ENCODE results near the gene IMMP2L. TPM values are rescaled to one million over a fixed set of nuclear protein-coding genes. Genes with fewer than 3 reads are reported as not detected.
A peak's percentile ranks its signal among the peaks of the same experiment; 100 is the strongest.

IMMP2L gene
- total RNA-seq, 1 donor from 2014 or later = 17.8 TPM

DNA sequence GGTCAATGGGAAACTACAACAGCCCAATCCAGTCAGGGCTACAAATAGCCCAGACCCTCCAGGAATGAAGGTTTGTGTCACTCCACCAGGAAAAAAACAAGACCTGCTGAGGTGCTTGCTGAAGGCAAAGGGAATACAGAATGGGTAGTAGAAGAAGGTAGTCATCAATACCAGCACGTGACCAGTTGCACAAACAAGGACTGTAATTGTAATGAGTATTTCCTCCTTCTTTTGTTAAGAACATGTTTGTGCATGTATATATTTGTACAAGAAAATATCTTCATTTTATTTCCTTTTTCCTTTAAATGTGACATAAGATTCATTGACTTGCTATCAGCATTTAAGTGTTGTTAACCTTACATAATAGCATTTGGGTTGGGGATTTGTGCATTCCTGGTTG lies 229.3 kb downstream of the IMMP2L start:
- no peak overlapping the region for H3K27ac ChIP-seq (replicated peaks)
- no peak for DNase-seq
- no peaks in the 10 kb centered on the region for H3K27me3 ChIP-seq (ENCODE audit: low read depth)
- TF ChIP-seq, protein P1, sequence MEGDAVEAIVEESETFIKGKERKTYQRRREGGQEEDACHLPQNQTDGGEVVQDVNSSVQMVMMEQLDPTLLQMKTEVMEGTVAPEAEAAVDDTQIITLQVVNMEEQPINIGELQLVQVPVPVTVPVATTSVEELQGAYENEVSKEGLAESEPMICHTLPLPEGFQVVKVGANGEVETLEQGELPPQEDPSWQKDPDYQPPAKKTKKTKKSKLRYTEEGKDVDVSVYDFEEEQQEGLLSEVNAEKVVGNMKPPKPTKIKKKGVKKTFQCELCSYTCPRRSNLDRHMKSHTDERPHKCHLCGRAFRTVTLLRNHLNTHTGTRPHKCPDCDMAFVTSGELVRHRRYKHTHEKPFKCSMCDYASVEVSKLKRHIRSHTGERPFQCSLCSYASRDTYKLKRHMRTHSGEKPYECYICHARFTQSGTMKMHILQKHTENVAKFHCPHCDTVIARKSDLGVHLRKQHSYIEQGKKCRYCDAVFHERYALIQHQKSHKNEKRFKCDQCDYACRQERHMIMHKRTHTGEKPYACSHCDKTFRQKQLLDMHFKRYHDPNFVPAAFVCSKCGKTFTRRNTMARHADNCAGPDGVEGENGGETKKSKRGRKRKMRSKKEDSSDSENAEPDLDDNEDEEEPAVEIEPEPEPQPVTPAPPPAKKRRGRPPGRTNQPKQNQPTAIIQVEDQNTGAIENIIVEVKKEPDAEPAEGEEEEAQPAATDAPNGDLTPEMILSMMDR (IDR thresholded peaks at IDR 0.05; ENCODE audit: borderline replicate concordance) = no peak
- peaks cover 23% of the 10 kb centered on the region for H3K9me3 ChIP-seq (replicated peaks)
- intact Hi-C loops (cut with micrococcal nuclease) = no loop called here
- no peaks in the 10 kb centered on the region for H3K36me3 ChIP-seq
- H3K4me3 ChIP-seq = no peak overlapping the region
- no peaks in the 10 kb centered on the region for H3K4me1 ChIP-seq

DNA sequence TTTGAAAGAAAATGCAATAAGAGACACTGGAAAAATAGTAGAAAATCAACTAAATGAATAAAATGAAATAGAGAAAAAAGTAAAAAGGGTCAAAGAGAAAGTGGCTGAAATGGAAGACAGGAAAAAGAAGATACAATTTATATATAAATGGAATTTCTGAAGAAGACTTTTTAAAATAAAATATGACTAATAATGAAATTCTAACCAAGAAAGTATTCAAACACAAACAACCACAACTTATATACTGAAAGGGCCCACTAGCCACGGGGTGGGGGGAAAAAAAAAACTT lies 232.1 kb downstream of the IMMP2L start:
- H3K36me3 ChIP-seq = no peaks in the 10 kb centered on the region
- H3K9me3 ChIP-seq (replicated peaks) = peaks cover 23% of the 10 kb centered on the region
- no peaks in the 10 kb centered on the region for H3K27me3 ChIP-seq (ENCODE audit: low read depth)
- TF ChIP-seq, protein P1 (IDR thresholded peaks at IDR 0.05; ENCODE audit: borderline replicate concordance) = no peak
- no peak overlapping the region for H3K27ac ChIP-seq (replicated peaks)
- H3K4me3 ChIP-seq = no peak overlapping the region
- intact Hi-C loops (cut with micrococcal nuclease) = no loop called here
- no peaks in the 10 kb centered on the region for H3K4me1 ChIP-seq
- DNase-seq = no peak

DNA sequence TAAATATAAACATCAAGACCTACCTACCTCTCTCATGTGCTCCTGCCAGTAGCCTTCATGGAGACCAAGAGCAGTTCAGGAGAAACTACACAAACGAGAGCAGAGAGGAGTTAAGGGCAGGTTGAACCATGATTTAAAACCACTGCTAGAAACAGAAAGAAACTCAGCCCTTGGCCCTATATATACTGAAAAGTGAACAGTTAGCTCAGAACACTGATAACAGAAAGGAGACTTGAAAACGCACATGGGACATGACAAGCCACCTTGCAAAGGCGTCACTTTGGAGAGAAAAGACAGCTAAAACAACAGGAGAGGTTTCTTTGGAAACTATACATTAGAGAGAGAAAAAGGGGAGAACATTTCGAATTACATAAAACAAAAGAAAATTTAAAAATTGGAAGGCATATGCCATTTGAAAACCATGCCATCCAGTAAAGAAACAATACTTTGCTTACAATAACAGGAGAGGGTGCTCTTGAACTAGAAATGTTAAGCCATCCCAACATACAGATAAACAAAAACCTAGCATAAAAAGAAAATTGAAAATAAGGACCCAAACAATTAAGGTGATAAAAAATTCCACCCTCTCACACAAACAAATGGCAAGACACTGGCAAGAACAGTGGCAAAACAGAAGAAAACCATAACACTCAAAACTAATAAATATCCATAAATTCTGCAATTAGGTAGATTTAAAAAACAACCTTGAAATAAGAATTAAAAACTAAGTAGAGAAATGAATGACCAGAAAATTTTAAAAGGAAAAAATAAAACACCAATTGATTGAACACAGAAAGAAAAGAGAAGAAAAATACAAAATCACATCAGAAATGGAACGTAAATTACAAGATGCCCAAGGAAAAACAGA lies 232.7 kb downstream of the IMMP2L start:
- H3K27me3 ChIP-seq (ENCODE audit: low read depth) = no peaks in the 10 kb centered on the region
- peaks cover 23% of the 10 kb centered on the region for H3K9me3 ChIP-seq (replicated peaks)
- intact Hi-C loops (cut with micrococcal nuclease) = loop anchor here (10.0 kb wide), 1 partner anchor 155 kb away; no protein-coding TSS in a partner anchor
- H3K27ac ChIP-seq (replicated peaks) = no peak overlapping the region
- H3K36me3 ChIP-seq = no peaks in the 10 kb centered on the region
- TF ChIP-seq, protein P1 (IDR thresholded peaks at IDR 0.05; ENCODE audit: borderline replicate concordance) = peak; percentile 18
- no peak overlapping the region for H3K4me3 ChIP-seq
- no peaks in the 10 kb centered on the region for H3K4me1 ChIP-seq
- no peak for DNase-seq

DNA sequence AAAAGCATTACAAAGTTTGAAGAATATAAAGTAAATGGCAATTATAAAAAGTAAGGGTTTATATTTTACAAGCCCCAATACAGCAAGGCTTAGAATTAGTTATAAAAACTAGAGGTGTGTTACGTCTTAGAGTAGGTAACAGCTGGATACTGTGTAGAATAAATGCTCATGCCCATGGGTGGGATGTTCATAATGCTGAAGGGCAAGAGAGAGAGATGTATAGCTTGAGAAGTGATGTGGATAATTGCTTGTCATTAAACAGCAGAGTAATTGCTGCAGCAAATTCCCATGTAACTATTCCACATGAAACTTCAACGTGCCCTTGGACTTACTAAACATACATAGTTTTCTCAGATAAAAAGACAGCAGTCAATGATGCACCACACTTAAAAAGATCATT lies 233.8 kb downstream of the IMMP2L start:
- peaks cover 20% of the 10 kb centered on the region for H3K9me3 ChIP-seq (replicated peaks)
- no peak overlapping the region for H3K27ac ChIP-seq (replicated peaks)
- no peak for DNase-seq
- intact Hi-C loops (cut with micrococcal nuclease) = loop anchor here (10.0 kb wide), 1 partner anchor 156 kb away; no protein-coding TSS in a partner anchor
- no peaks in the 10 kb centered on the region for H3K27me3 ChIP-seq (ENCODE audit: low read depth)
- TF ChIP-seq, protein P1 (IDR thresholded peaks at IDR 0.05; ENCODE audit: borderline replicate concordance) = no peak
- H3K36me3 ChIP-seq = no peaks in the 10 kb centered on the region
- H3K4me3 ChIP-seq = no peak overlapping the region
- H3K4me1 ChIP-seq = no peaks in the 10 kb centered on the region

GRCh38 chr7:111324776-111325175 lies 237.5 kb downstream of the IMMP2L start:
- Histone ChIP-seq H3K4me3 (no peak overlapping the region), H3K9me3 (replicated peaks) (no peaks in the 10 kb centered on the region), H3K4me1 (no peaks in the 10 kb centered on the region), H3K36me3 (no peaks in the 10 kb centered on the region), H3K27ac (replicated peaks) (no peak overlapping the region), H3K27me3 (ENCODE audit: low read depth) (no peaks in the 10 kb centered on the region)
- DNase-seq = no peak
- TF ChIP-seq, protein P1 (IDR thresholded peaks at IDR 0.05; ENCODE audit: borderline replicate concordance) = no peak
- intact Hi-C loops (cut with micrococcal nuclease) = loop anchor here (10.0 kb wide), 1 partner anchor 160 kb away; no protein-coding TSS in a partner anchor

Data from left ventricle myocardium inferior (tissue), 1 donor.